HCT116 (cell line): ENCODE data around the gene FAM118B. TPM values are rescaled to one million over a fixed set of nuclear protein-coding genes. Genes with fewer than 3 reads are reported as not detected.
"Not testable (repeated sequence)": the region's sequence is repeated elsewhere in the genome, so short reads cannot be mapped to it uniquely, and the experiment has no call there.

Experiments used
- ATAC-seq: fragments of 200-7000 bp; cut with Tn5 transposase; 2 replicates; pipeline ENCODE4 v1.9.1; 2020; ENCODE audit warnings: mild to moderate bottlenecking, moderate library complexity
- BruUV-seq: library from RNA; stranded (reverse); fragments of 400-500 nt; replicated peaks from 2 replicates; lab custom pipeline; 2021; lab: Mats Ljungman, UMichigan
- CTCF ChIA-PET: fragments of 300-600 bp; sonication (Branson Sonifier 250); formaldehyde crosslinking; loops from one replicate; lab custom pipeline; 2021; ENCODE audit warnings: antibody characterized with exemption; lab: Charles Lee
- POLR2A ChIA-PET: fragments of 300-600, 350-600 bp; sonication (Branson Sonifier 250); formaldehyde crosslinking; loops from one replicate; lab custom pipeline; 2021; ENCODE audit warnings: antibody characterized with exemption; lab: Charles Lee
- RAD21 ChIA-PET, 2 experiments: fragments of 300-600 bp; sonication (Branson Sonifier 250); formaldehyde crosslinking; loops; one replicate each; lab custom pipeline; 2023; ENCODE audit warnings: low total read pairs in 2 of 2; ENCODE audit not compliant: uncharacterized antibody in 2 of 2, unreplicated experiment in 2 of 2, low non-redundant PET in 1 of 2; lab: Charles Lee
- DNase-seq: peaks from one replicate; pipeline ENCODE4 v3.0.0-alpha.2; 2010; ENCODE audit warnings: low read depth, low spot score
- H2AFZ ChIP-seq: fragments of 200-600 bp; shearing (Covaris generic), sonication (generic); 2 replicates; pipeline ENCODE4 v1.6.1; 2017; ENCODE audit warnings: low read depth, mixed run types, mixed read lengths, antibody characterized with exemption, low read length; ENCODE audit not compliant: poor library complexity, severe bottlenecking
- H3K27ac ChIP-seq: 2 replicates; pipeline ENCODE4 v1.5.1; 2012; ENCODE audit warnings: low read depth, low read length
- H3K27me3 ChIP-seq: fragments of 200-600 bp; sonication (generic); 2 replicates; pipeline ENCODE4 v1.6.1; 2016; ENCODE audit warnings: mixed run types, low read length, mixed read lengths; ENCODE audit not compliant: insufficient read depth
- H3K36me3 ChIP-seq, 2 experiments: fragments of 200-500 bp in 1 of 2; fragments of 200-600 bp in 1 of 2; sonication (Bioruptor generic) in 1 of 2; sonication (generic) in 1 of 2; 2 replicates each; pipeline versions ENCODE4 v1.5.1 to v1.6.1; 2014 to 2016; ENCODE audit warnings: low read length in 2 of 2, inconsistent platforms in 1 of 2, mixed read lengths in 1 of 2, mixed run types in 1 of 2; ENCODE audit not compliant: insufficient read depth in 2 of 2, control insufficient read depth in 1 of 2
- H3K4me1 ChIP-seq, 2 experiments: fragments of 200-600 bp in 1 of 2; sonication (generic) in 1 of 2; 2 replicates each; pipeline versions ENCODE4 v1.5.1 to v1.6.1; 2012 to 2017; ENCODE audit warnings: low read length in 2 of 2, inconsistent platforms in 1 of 2, mild to moderate bottlenecking in 1 of 2, mixed read lengths in 1 of 2, mixed run types in 1 of 2, moderate library complexity in 1 of 2; ENCODE audit not compliant: insufficient read depth in 2 of 2, control insufficient read depth in 1 of 2
- H3K4me2 ChIP-seq: fragments of 200-600 bp; sonication (generic); 2 replicates; pipeline ENCODE4 v1.6.1; 2017; ENCODE audit warnings: mixed run types, low read length, mixed read lengths
- H3K4me3 ChIP-seq, 2 experiments: fragments of 200-600 bp in 1 of 2; sonication (generic) in 1 of 2; replicated peaks in 1 of 2; 2 replicates each; pipeline ENCODE4 v1.5.1; 2011 to 2016; ENCODE audit warnings: low read length in 2 of 2, control low read depth in 1 of 2, low read depth in 1 of 2, mild to moderate bottlenecking in 1 of 2, mixed read lengths in 1 of 2, mixed run types in 1 of 2
- H3K79me2 ChIP-seq: fragments of 200-600 bp; sonication (generic); 2 replicates; pipeline ENCODE4 v1.6.1; 2017; ENCODE audit warnings: mild to moderate bottlenecking, mixed run types, low read length, moderate library complexity, mixed read lengths; ENCODE audit not compliant: insufficient read depth
- H3K9ac ChIP-seq: fragments of 200-600 bp; sonication (generic); 2 replicates; pipeline ENCODE4 v1.6.1; 2016; ENCODE audit warnings: low read length, mixed read lengths
- H3K9me2 ChIP-seq: fragments of 200-600 bp; sonication (generic), shearing (Covaris generic); 2 replicates; pipeline ENCODE4 v1.6.1; 2017; ENCODE audit warnings: mixed run types, mild to moderate bottlenecking, moderate library complexity; ENCODE audit not compliant: insufficient read depth
- H3K9me3 ChIP-seq, 2 experiments: fragments of 200-500 bp in 1 of 2; fragments of 200-600 bp in 1 of 2; sonication (Bioruptor generic) in 1 of 2; sonication (generic) in 1 of 2; 2 replicates each; pipeline ENCODE4 v1.6.1; 2014 to 2017; ENCODE audit warnings: low read length in 2 of 2, mixed read lengths in 2 of 2, inconsistent platforms in 1 of 2, low read depth in 1 of 2, mild to moderate bottlenecking in 1 of 2, mixed run types in 1 of 2, moderate library complexity in 1 of 2; ENCODE audit not compliant: control insufficient read depth in 1 of 2, insufficient read depth in 1 of 2
- H4K20me1 ChIP-seq: fragments of 200-600 bp; sonication (generic), shearing (Covaris generic); 2 replicates; pipeline ENCODE4 v1.6.1; 2017; ENCODE audit warnings: mixed run types, mild to moderate bottlenecking, moderate library complexity; ENCODE audit not compliant: insufficient read depth
- CBX3 ChIP-seq: IDR thresholded peaks from 2 replicates; pipeline ENCODE4 v1.6.1; 2012; ENCODE audit warnings: low read depth
- CEBPB ChIP-seq: IDR thresholded peaks from 2 replicates; pipeline ENCODE4 v1.6.1; 2012; ENCODE audit warnings: low read depth
- EGR1 ChIP-seq: IDR thresholded peaks from 2 replicates; pipeline ENCODE4 v1.6.1; 2012; ENCODE audit warnings: low read depth
- ELF1 ChIP-seq: IDR thresholded peaks from 2 replicates; pipeline ENCODE4 v1.6.1; 2012; ENCODE audit warnings: low read depth, borderline replicate concordance
- EZH2 ChIP-seq: fragments of 200-600 bp; sonication (generic); IDR thresholded peaks from 2 replicates; pipeline ENCODE4 v1.6.1; 2017; ENCODE audit warnings: antibody characterized with exemption, mixed run types
- FOSL1 ChIP-seq: IDR thresholded peaks from 2 replicates; pipeline ENCODE4 v1.6.1; 2012; ENCODE audit warnings: low read depth
- JUND ChIP-seq: IDR thresholded peaks from 2 replicates; pipeline ENCODE4 v1.6.1; 2012
- POLR2A ChIP-seq: IDR thresholded peaks from 2 replicates; pipeline ENCODE4 v1.7.0; 2011; ENCODE audit warnings: borderline replicate concordance; ENCODE audit not compliant: insufficient read depth, insufficient read length; ENCODE audit errors: extremely low read depth
- POLR2AphosphoS5 ChIP-seq: IDR thresholded peaks from 2 replicates; pipeline ENCODE4 v1.6.1; 2011; ENCODE audit warnings: mild to moderate bottlenecking, low read depth, low read length, moderate library complexity
- SIN3A ChIP-seq: IDR thresholded peaks from 2 replicates; pipeline ENCODE4 v1.6.1; 2012; ENCODE audit warnings: low read depth
- SRF ChIP-seq: IDR thresholded peaks from 2 replicates; pipeline ENCODE4 v1.6.1; 2012; ENCODE audit warnings: low read depth
- TCF7L2 ChIP-seq: IDR thresholded peaks from 2 replicates; pipeline ENCODE4 v1.7.0; 2011; ENCODE audit warnings: borderline replicate concordance, inconsistent platforms; ENCODE audit not compliant: insufficient read depth, insufficient read length; ENCODE audit errors: extremely low read depth
- YY1 ChIP-seq: IDR thresholded peaks from 2 replicates; pipeline ENCODE4 v1.6.1; 2011; ENCODE audit warnings: low read length, low read depth, moderate library complexity, mild to moderate bottlenecking; ENCODE audit not compliant: insufficient replicate concordance; ENCODE audit errors: extremely low read depth
- ZNF274 ChIP-seq: fragments of 200-500 bp; sonication (Bioruptor generic); IDR thresholded peaks from 2 replicates; pipeline ENCODE4 v1.6.1; 2014; ENCODE audit warnings: mild to moderate bottlenecking, low read depth, low read length, inconsistent platforms
- intact Hi-C: fragments of 100-400 bp; cut with micrococcal nuclease; formaldehyde crosslinking; loops from 2 replicates; pipeline ENCODE4 v1.10.0; 2022
- total RNA-seq: library from RNA; stranded (reverse); gene quantifications from one replicate; pipeline ENCODE4 v1.2.1, GENCODE V29; 2021; ENCODE audit not compliant: unreplicated experiment
- TF ChIP-seq, protein P1 (sequence below): IDR thresholded peaks from 2 replicates; pipeline ENCODE4 v1.6.1; 2012; ENCODE audit warnings: low read depth
- TF ChIP-seq, protein P2 (sequence below): IDR thresholded peaks from 2 replicates; pipeline ENCODE4 v1.6.1; 2012
- TF ChIP-seq, protein P3 (sequence below): IDR thresholded peaks from 2 replicates; pipeline ENCODE4 v1.6.1; 2011; ENCODE audit warnings: mild to moderate bottlenecking, low read length, moderate library complexity; ENCODE audit not compliant: insufficient replicate concordance; ENCODE audit errors: extremely low read depth

The FAM118B gene
- total RNA-seq, 1 experiment from 2014 or later: 12.8 TPM

DNA sequence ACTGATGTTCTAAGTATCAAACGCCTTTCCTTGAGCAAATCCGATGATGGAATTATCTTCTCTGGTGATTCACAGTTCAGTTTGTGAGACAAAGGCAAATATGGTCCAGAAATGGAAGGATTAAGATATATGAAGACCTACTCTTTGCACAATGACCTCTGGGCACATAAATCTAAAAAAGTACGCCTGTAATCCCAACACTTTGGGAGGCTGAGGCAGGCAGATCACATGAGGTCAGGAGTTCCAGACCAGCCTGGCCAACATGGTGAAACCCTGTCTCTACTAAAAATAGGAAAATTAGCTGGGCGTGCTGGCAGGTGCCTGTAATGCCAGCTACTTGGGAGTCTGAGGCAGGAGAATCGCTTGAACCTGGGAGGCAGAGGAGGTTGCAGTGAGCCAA, 43.9 kb downstream of the FAM118B start:
- H3K4me3 ChIP-seq, H3K36me3 ChIP-seq, BruUV-seq, H3K9me3 ChIP-seq, ATAC-seq, RAD21 ChIA-PET, CTCF ChIA-PET, H4K20me1 ChIP-seq, H3K4me2 ChIP-seq, H3K9me2 ChIP-seq, H3K4me1 ChIP-seq, H3K79me2 ChIP-seq, intact Hi-C loops, H3K9ac ChIP-seq, H2AFZ ChIP-seq, H3K27me3 ChIP-seq, H3K27ac ChIP-seq, DNase-seq, POLR2A ChIA-PET: not testable (repeated sequence)

DNA sequence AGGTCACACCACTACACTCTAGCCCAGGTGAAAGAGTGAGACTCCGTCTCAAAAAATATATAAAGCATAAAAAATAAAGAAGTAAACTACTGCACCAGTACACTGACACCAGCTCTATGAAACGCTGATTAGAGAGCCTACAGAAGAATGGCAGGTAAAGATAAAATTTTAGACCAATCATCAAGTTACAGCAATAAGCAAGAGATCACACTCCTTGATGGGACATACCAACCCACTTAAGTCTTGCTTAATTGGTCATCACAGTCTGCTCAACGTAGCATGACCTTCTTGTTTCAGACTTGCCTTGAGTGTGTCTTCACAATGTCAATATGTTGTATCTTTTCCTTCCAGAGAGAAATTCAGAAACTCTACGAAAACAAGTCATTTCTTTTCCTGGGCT, 44.6 kb downstream of the FAM118B start:
- Histone ChIP-seq H3K4me2 (no peak overlapping the region), H3K9me3 (no peaks in the 10 kb centered on the region), H3K4me3 (no peak overlapping the region), H4K20me1 (no peaks in the 10 kb centered on the region), H3K9me2 (no peaks in the 10 kb centered on the region), H3K4me1 (no peaks in the 10 kb centered on the region), H3K27me3 (no peaks in the 10 kb centered on the region), H2AFZ (no peak overlapping the region), H3K79me2 (no peaks in the 10 kb centered on the region), H3K36me3 (peaks cover 4 to 5% of the 10 kb centered on the region in 2 experiments; a peak in 3 of 4 replicates), H3K27ac (no peak overlapping the region), H3K9ac (no peak overlapping the region)
- TF ChIP-seq ELF1 (no peak), SIN3A (no peak), EZH2 (no peak), CEBPB (no peak), CBX3 (no peak), JUND (no peak), YY1 (no peak), EGR1 (no peak), TCF7L2 (no peak), SRF (no peak), POLR2A (no peak), FOSL1 (no peak), ZNF274 (no peak), POLR2AphosphoS5 (no peak)
- TF ChIP-seq, protein P1, sequence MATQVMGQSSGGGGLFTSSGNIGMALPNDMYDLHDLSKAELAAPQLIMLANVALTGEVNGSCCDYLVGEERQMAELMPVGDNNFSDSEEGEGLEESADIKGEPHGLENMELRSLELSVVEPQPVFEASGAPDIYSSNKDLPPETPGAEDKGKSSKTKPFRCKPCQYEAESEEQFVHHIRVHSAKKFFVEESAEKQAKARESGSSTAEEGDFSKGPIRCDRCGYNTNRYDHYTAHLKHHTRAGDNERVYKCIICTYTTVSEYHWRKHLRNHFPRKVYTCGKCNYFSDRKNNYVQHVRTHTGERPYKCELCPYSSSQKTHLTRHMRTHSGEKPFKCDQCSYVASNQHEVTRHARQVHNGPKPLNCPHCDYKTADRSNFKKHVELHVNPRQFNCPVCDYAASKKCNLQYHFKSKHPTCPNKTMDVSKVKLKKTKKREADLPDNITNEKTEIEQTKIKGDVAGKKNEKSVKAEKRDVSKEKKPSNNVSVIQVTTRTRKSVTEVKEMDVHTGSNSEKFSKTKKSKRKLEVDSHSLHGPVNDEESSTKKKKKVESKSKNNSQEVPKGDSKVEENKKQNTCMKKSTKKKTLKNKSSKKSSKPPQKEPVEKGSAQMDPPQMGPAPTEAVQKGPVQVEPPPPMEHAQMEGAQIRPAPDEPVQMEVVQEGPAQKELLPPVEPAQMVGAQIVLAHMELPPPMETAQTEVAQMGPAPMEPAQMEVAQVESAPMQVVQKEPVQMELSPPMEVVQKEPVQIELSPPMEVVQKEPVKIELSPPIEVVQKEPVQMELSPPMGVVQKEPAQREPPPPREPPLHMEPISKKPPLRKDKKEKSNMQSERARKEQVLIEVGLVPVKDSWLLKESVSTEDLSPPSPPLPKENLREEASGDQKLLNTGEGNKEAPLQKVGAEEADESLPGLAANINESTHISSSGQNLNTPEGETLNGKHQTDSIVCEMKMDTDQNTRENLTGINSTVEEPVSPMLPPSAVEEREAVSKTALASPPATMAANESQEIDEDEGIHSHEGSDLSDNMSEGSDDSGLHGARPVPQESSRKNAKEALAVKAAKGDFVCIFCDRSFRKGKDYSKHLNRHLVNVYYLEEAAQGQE: no peak
- TF ChIP-seq, protein P2, sequence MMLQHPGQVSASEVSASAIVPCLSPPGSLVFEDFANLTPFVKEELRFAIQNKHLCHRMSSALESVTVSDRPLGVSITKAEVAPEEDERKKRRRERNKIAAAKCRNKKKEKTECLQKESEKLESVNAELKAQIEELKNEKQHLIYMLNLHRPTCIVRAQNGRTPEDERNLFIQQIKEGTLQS: no peak
- TF ChIP-seq, protein P3, sequence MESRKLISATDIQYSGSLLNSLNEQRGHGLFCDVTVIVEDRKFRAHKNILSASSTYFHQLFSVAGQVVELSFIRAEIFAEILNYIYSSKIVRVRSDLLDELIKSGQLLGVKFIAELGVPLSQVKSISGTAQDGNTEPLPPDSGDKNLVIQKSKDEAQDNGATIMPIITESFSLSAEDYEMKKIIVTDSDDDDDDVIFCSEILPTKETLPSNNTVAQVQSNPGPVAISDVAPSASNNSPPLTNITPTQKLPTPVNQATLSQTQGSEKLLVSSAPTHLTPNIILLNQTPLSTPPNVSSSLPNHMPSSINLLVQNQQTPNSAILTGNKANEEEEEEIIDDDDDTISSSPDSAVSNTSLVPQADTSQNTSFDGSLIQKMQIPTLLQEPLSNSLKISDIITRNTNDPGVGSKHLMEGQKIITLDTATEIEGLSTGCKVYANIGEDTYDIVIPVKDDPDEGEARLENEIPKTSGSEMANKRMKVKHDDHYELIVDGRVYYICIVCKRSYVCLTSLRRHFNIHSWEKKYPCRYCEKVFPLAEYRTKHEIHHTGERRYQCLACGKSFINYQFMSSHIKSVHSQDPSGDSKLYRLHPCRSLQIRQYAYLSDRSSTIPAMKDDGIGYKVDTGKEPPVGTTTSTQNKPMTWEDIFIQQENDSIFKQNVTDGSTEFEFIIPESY: no peak
- POLR2A ChIA-PET: no interaction called here
- ATAC-seq (no peak), DNase-seq (no peak)
- CTCF ChIA-PET: no interaction called here
- no TSS peak for BruUV-seq
- intact Hi-C loops: no loop called here
- RAD21 ChIA-PET: no interaction called here
